Progenitor cell of endocrine pancreas (in vitro differentiated cells): ENCODE results near the gene TRIM47. TPM values are rescaled to one million over a fixed set of nuclear protein-coding genes. Genes with fewer than 3 reads are reported as not detected.

Experiments used
- DNase-seq: peaks from one replicate; pipeline ENCODE4 v3.0.0; 2021; ENCODE audit warnings: low spot score; ENCODE audit not compliant: unreplicated experiment
- H3K27ac Mint-ChIP-seq: 2 replicates; pipeline ENCODE4 v1.8.0; 2021; ENCODE audit warnings: mild to moderate bottlenecking, moderate library complexity, mixed read lengths
- H3K27me3 Mint-ChIP-seq: 2 replicates; pipeline ENCODE4 v1.8.0; 2021; ENCODE audit warnings: mixed read lengths
- H3K36me3 Mint-ChIP-seq: 2 replicates; pipeline ENCODE4 v1.8.0; 2022; ENCODE audit warnings: mixed read lengths; ENCODE audit not compliant: insufficient read depth
- H3K4me1 Mint-ChIP-seq: 2 replicates; pipeline ENCODE4 v1.8.0; 2021; ENCODE audit warnings: low read depth, mixed read lengths
- H3K4me3 Mint-ChIP-seq: 2 replicates; pipeline ENCODE4 v1.8.0; 2021; ENCODE audit warnings: low read depth, mild to moderate bottlenecking, moderate library complexity, mixed read lengths
- H3K9me3 Mint-ChIP-seq: 2 replicates; pipeline ENCODE4 v1.8.0; 2021; ENCODE audit warnings: low read depth, mixed read lengths
- total RNA-seq: library from RNA; stranded (reverse); gene quantifications from 2 replicates; pipeline ENCODE4 v1.2.1, GENCODE V29; 2021
- TF ChIP-seq, protein P1 (sequence below): fragments of 200-600 bp; sonication (generic); IDR thresholded peaks from one replicate; pipeline ENCODE4 v1.5.0; 2021; ENCODE audit warnings: antibody characterized with exemption, mild to moderate bottlenecking; ENCODE audit not compliant: unreplicated experiment

Gene TRIM47
- total RNA-seq, 1 donor from 2014 or later: 1.0 TPM

DNA sequence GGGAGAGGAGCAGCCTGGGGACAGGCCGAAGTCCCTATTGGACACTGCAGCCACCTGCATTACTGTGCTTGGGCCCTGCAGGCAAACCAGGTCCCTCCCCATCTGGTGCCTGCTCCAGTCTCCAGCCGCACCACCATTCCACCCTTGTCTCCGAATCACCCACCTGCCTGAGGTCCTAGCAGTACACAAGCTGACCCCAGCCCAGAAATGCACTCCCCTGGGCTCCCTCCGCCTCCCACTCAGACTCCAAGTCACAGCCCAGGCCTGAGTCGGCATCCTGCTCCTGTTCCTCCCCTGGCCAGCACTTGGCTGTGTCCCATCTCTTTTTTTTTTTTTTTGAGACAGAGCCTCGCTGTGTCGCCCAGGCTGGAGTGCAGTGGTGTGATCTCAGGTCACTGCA, 40.5 kb downstream of the TRIM47 start:
- no peak for DNase-seq
- H3K4me3 Mint-ChIP-seq: no peak overlapping the region
- no peaks in the 10 kb centered on the region for H3K36me3 Mint-ChIP-seq
- H3K9me3 Mint-ChIP-seq: no peaks in the 10 kb centered on the region
- H3K27ac Mint-ChIP-seq: peak overlapping the region; percentile 45
- no peaks in the 10 kb centered on the region for H3K27me3 Mint-ChIP-seq
- H3K4me1 Mint-ChIP-seq: peaks cover 4% of the 10 kb centered on the region
- TF ChIP-seq, protein P1, sequence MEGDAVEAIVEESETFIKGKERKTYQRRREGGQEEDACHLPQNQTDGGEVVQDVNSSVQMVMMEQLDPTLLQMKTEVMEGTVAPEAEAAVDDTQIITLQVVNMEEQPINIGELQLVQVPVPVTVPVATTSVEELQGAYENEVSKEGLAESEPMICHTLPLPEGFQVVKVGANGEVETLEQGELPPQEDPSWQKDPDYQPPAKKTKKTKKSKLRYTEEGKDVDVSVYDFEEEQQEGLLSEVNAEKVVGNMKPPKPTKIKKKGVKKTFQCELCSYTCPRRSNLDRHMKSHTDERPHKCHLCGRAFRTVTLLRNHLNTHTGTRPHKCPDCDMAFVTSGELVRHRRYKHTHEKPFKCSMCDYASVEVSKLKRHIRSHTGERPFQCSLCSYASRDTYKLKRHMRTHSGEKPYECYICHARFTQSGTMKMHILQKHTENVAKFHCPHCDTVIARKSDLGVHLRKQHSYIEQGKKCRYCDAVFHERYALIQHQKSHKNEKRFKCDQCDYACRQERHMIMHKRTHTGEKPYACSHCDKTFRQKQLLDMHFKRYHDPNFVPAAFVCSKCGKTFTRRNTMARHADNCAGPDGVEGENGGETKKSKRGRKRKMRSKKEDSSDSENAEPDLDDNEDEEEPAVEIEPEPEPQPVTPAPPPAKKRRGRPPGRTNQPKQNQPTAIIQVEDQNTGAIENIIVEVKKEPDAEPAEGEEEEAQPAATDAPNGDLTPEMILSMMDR: no peak

DNA sequence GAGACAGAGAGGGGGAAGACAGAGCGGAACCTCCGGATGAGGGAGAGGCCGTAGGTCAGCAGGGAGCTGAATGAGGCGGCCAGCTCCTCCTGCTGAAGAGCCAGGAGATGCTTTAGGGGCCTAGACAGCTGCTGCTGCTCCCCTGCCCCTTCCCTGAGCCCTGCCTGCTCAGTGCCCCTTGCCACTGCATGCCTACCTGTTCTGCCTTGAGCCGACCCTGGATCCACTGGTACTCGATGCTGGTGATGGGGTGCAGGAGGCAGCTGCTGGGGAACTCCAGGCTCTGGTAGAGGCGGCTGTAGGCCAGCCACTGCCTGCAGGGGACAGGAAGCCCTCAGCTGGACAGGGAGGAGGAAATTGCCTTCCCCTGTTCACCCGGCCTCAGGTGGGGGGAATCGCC, 41.8 kb downstream of the TRIM47 start:
- no peak overlapping the region for H3K4me3 Mint-ChIP-seq
- no peaks in the 10 kb centered on the region for H3K36me3 Mint-ChIP-seq
- H3K27me3 Mint-ChIP-seq: no peaks in the 10 kb centered on the region
- TF ChIP-seq, protein P1: no peak
- peaks cover 4% of the 10 kb centered on the region for H3K4me1 Mint-ChIP-seq
- H3K9me3 Mint-ChIP-seq: no peaks in the 10 kb centered on the region
- no peak overlapping the region for H3K27ac Mint-ChIP-seq
- DNase-seq: no peak

DNA sequence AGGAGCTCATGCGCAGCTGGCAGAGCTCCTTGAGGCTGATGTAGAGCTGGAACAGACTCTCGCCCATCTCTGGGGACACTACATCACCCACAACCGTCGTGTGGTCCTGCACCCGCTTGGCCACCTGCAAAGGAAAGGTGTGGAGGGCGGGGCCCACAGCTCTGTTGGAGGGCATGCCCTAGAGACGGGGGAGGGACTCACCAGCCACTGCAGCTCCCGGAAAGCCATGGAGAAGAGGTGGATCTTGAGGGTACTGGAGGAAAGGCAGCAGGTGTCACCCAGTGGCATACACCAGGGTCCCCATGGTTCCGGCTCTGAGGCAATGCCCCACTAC, 42.8 kb downstream of the TRIM47 start:
- Mint-ChIP-seq H3K9me3 (no peaks in the 10 kb centered on the region), H3K4me1 (peaks cover 4% of the 10 kb centered on the region), H3K27ac (no peak overlapping the region), H3K36me3 (no peaks in the 10 kb centered on the region), H3K27me3 (no peaks in the 10 kb centered on the region), H3K4me3 (no peak overlapping the region)
- no peak for DNase-seq
- TF ChIP-seq, protein P1: no peak

DNA sequence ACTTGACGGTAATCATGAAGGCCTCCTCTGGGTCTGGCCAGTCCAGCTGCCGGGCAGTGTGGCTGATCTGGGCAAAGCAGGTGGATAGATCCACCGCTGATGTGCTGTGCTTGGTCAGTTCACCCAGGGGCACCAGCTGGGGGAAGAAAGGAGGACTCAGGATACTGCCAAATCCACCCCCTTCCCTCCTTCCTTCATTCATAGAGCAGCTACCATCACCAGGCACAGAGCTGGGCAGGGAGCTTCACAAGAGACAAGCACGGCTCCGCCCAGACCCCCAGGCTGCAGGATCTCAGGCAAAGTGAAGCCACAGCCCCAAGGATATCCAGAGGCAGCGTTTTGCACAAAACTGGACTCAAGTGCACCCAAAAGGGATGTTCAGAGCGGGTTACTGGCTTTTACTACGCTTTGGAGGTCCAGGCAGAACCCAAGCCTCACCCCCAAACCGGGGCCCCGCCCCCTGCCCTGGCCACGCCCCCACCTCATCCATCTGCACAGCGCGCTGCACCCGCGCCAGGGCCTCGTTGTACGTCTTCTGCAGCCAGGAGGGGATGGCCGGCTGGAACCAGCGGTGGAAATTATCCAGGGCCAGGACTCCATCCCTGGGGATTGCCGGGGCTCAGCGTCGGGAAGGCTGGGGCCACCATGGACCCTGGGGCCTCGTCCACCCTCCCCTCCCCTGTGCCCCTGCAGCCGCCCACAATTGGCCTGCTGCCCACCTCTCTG, 43.3 kb downstream of the TRIM47 start:
- Mint-ChIP-seq H3K27ac (no peak overlapping the region), H3K27me3 (no peaks in the 10 kb centered on the region), H3K36me3 (no peaks in the 10 kb centered on the region), H3K4me1 (peaks cover 4% of the 10 kb centered on the region), H3K4me3 (no peak overlapping the region), H3K9me3 (no peaks in the 10 kb centered on the region)
- no peak for DNase-seq
- TF ChIP-seq, protein P1: no peak

- H3K4me1 Mint-ChIP-seq: peaks cover 4% of the 10 kb centered on the region
- no peak overlapping the region for H3K27ac Mint-ChIP-seq
- TF ChIP-seq, protein P1: no peak
Measured at GRCh38 chr17:75834279-75834920, 44.0 kb downstream of the TRIM47 start.

More at GRCh38 chr17:75834279-75834920, 44.0 kb downstream of the TRIM47 start:
- Mint-ChIP-seq H3K9me3 (no peaks in the 10 kb centered on the region), H3K27me3 (no peaks in the 10 kb centered on the region), H3K36me3 (no peaks in the 10 kb centered on the region), H3K4me3 (no peak overlapping the region)
- no peak for DNase-seq
